Uterus (tissue), 2 donors: ENCODE measurements around the gene GTF2H3.

ENCODE experiments used
- POLR2A ChIP-seq, 2 donors: fragments of 450-650 bp; IDR thresholded peaks; one replicate each; pipeline ENCODE4 v1.6.1; 2016; ENCODE audit warnings: antibody characterized with exemption in 2 of 2, mild to moderate bottlenecking in 1 of 2, moderate library complexity in 1 of 2
- TF ChIP-seq, protein P1 (sequence below), 4 experiments: fragments of 200-600 bp in 2 of 4; fragments of 450-650 bp in 2 of 4; sonication (generic) in 2 of 4; IDR thresholded peaks; one replicate each; pipeline ENCODE4 v1.5.1; 2016 to 2019; ENCODE audit warnings: antibody characterized with exemption in 4 of 4, mild to moderate bottlenecking in 2 of 4, moderate library complexity in 1 of 4

DNA sequence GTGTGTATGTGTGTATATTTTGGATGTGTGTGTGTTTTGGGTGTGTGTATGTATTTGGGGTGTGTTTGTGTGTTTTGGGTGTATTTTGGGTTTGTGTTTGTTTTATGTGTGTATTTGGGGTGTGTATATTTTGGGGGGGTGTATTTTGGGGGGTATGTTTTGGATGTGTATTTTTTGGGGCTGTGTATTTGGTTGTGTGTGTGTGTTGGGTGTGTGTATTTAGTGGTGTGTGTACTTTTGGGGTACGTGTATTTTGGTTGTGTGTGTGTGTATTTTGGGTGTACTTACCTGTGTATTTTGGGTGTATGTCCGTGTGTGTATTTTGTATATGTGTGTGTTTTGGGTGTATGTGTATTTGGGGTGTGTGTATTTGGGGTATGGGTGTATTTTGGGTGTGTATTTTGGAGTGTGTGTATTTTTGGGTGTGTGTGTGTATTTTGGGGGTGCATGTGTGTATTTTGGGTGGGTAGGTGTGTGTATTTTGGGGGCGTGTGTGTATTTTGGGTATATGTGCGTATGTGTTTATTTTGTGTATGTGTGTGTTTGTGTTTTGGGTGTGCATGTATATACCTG, 20.6 kb downstream of the GTF2H3 start:
- no peak for TF ChIP-seq POLR2A (IDR thresholded peaks at IDR 0.05)
- TF ChIP-seq, protein P1, sequence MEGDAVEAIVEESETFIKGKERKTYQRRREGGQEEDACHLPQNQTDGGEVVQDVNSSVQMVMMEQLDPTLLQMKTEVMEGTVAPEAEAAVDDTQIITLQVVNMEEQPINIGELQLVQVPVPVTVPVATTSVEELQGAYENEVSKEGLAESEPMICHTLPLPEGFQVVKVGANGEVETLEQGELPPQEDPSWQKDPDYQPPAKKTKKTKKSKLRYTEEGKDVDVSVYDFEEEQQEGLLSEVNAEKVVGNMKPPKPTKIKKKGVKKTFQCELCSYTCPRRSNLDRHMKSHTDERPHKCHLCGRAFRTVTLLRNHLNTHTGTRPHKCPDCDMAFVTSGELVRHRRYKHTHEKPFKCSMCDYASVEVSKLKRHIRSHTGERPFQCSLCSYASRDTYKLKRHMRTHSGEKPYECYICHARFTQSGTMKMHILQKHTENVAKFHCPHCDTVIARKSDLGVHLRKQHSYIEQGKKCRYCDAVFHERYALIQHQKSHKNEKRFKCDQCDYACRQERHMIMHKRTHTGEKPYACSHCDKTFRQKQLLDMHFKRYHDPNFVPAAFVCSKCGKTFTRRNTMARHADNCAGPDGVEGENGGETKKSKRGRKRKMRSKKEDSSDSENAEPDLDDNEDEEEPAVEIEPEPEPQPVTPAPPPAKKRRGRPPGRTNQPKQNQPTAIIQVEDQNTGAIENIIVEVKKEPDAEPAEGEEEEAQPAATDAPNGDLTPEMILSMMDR (IDR thresholded peaks at IDR 0.05) = no peak
